SK-N-SH treated with all-trans-retinoic acid at 6 μM for 48 hours (cell line): ENCODE results near the gene IL22.

ENCODE experiments used
- ATAC-seq: fragments of 200-7000 bp; cut with Tn5 transposase; 3 replicates; pipeline ENCODE4 v1.9.1; 2020; ENCODE audit warnings: mild to moderate bottlenecking, moderate library complexity
- ARNTL ChIP-seq: fragments of 450-650 bp; formaldehyde crosslinking; IDR thresholded peaks from 2 replicates; pipeline ENCODE4 v1.5.0; 2020; ENCODE audit warnings: low read depth, mild to moderate bottlenecking, moderate library complexity, borderline replicate concordance
- BACH2 ChIP-seq: fragments of 250-450 bp; sonication (Bioruptor Pico); IDR thresholded peaks from 2 replicates; pipeline ENCODE4 v1.9.0; 2021; ENCODE audit warnings: mild to moderate bottlenecking, borderline replicate concordance
- CSDC2 ChIP-seq: fragments of 250-450 bp; sonication (Bioruptor Pico); IDR thresholded peaks from 2 replicates; pipeline ENCODE4 v1.5.0; 2020; ENCODE audit warnings: mild to moderate bottlenecking, moderate library complexity
- ESRRG ChIP-seq: fragments of 250-450 bp; sonication (Bioruptor Pico); IDR thresholded peaks from 2 replicates; pipeline ENCODE4 v1.6.1; 2021; ENCODE audit warnings: mild to moderate bottlenecking
- GLIS3 ChIP-seq: fragments of 250-450 bp; sonication (Bioruptor Pico); IDR thresholded peaks from 2 replicates; pipeline ENCODE4 v1.5.0; 2020; ENCODE audit warnings: mild to moderate bottlenecking, moderate library complexity
- ISL1 ChIP-seq: fragments of 250-450 bp; sonication (Bioruptor Pico); IDR thresholded peaks from 2 replicates; pipeline ENCODE4 v2.1.2; 2022; ENCODE audit warnings: mild to moderate bottlenecking, moderate library complexity
- OSR1 ChIP-seq: fragments of 250-450 bp; sonication (Bioruptor Pico); IDR thresholded peaks from 2 replicates; pipeline ENCODE4 v1.8.0; 2022; ENCODE audit warnings: moderate library complexity, mild to moderate bottlenecking, inconsistent platforms
- PPARA ChIP-seq: fragments of 250-450 bp; sonication (Bioruptor Pico); IDR thresholded peaks from 2 replicates; pipeline ENCODE4 v1.5.0; 2020; ENCODE audit warnings: mild to moderate bottlenecking, borderline replicate concordance
- RARB ChIP-seq: fragments of 250-450 bp; sonication (Bioruptor Pico); IDR thresholded peaks from 2 replicates; pipeline ENCODE4 v1.8.0; 2021; ENCODE audit warnings: mild to moderate bottlenecking, moderate library complexity
- SNAI2 ChIP-seq: fragments of 250-450 bp; sonication (Bioruptor Pico); IDR thresholded peaks from 2 replicates; pipeline ENCODE4 v1.5.0; 2020; ENCODE audit warnings: mild to moderate bottlenecking, moderate library complexity
- TCF4 ChIP-seq: fragments of 250-450 bp; sonication (Bioruptor Pico); IDR thresholded peaks from 2 replicates; pipeline ENCODE4 v1.8.0; 2021; ENCODE audit warnings: mild to moderate bottlenecking, moderate library complexity, borderline replicate concordance
- TOX ChIP-seq: fragments of 250-450 bp; sonication (Bioruptor Pico); IDR thresholded peaks from 2 replicates; pipeline ENCODE4 v1.8.0; 2021; ENCODE audit warnings: mild to moderate bottlenecking, moderate library complexity, borderline replicate concordance
- ZC3H10 ChIP-seq: fragments of 250-450 bp; sonication (Bioruptor Pico); IDR thresholded peaks from 2 replicates; pipeline ENCODE4 v1.5.1; 2021; ENCODE audit warnings: mild to moderate bottlenecking, moderate library complexity
- ZFP3 ChIP-seq: fragments of 250-450 bp; sonication (Bioruptor Pico); IDR thresholded peaks from 2 replicates; pipeline ENCODE4 v1.5.0; 2020; ENCODE audit warnings: mild to moderate bottlenecking, moderate library complexity
- ZFP30 ChIP-seq: fragments of 450-650 bp; formaldehyde crosslinking; IDR thresholded peaks from 2 replicates; pipeline ENCODE4 v1.5.0; 2022; ENCODE audit warnings: mild to moderate bottlenecking, moderate library complexity
- ZNF70 ChIP-seq: fragments of 450-650 bp; formaldehyde crosslinking; IDR thresholded peaks from 2 replicates; pipeline ENCODE4 v1.5.0; 2020; ENCODE audit warnings: mild to moderate bottlenecking, moderate library complexity
- ZNF8 ChIP-seq: fragments of 450-650 bp; formaldehyde crosslinking; IDR thresholded peaks from 2 replicates; pipeline ENCODE4 v1.5.0; 2020; ENCODE audit warnings: mild to moderate bottlenecking, moderate library complexity
- TF ChIP-seq, protein P1 (sequence below): fragments of 250-450 bp; sonication (Bioruptor Pico); IDR thresholded peaks from 2 replicates; pipeline ENCODE4 v1.8.0; 2020; ENCODE audit warnings: mild to moderate bottlenecking, moderate library complexity, borderline replicate concordance
- TF ChIP-seq, protein P2 (sequence below): fragments of 250-450 bp; sonication (Bioruptor Pico); IDR thresholded peaks from 2 replicates; pipeline ENCODE4 v1.5.1; 2021; ENCODE audit warnings: mild to moderate bottlenecking, moderate library complexity
- TF ChIP-seq, protein P3 (sequence below): fragments of 250-450 bp; sonication (Bioruptor Pico); IDR thresholded peaks from 2 replicates; pipeline ENCODE4 v1.5.1; 2020; ENCODE audit warnings: low read depth, mild to moderate bottlenecking, moderate library complexity
- TF ChIP-seq, protein P4 (sequence below): fragments of 250-450 bp; sonication (Bioruptor Pico); IDR thresholded peaks from 2 replicates; pipeline ENCODE4 v1.5.0; 2020; ENCODE audit warnings: mild to moderate bottlenecking, moderate library complexity

IL22 gene

DNA sequence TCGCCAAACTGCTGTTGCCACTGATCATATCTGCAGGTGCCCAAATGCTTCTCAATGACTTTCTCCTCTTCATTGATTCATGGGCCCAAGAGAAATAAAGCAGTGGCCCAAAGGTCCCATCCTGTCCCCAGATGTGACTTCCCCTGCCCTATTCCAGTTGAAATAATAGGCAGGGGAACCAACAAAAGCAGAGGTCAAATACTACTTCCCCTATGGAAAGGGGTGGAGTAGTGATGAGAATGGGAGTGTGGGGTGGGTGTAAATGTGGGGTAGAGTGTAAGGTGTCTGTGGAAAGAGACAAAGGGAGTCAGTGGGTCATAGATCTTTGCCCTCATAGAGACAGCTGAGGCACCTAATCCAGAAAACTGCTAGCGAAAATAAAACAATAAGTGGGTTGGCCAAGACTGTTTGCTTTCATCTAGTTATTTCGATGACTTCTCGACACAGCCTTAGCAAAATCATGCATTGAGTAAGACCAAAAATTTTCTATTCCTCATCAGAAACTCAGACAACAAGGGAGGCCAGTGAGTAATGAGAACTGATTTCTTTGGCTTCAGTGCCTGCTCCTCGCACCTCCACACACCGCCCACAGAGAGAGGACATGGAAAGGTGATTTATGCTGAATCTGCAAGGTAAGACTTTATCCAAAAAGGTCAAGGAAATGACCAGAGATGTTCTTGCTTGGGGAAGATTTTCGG is 10.9 kb upstream of the IL22 start (continued):
- no peak for TF ChIP-seq ARNTL (CRISPR knock-in tag)
- no peak for TF ChIP-seq RARB (CRISPR knock-in tag)

DNA sequence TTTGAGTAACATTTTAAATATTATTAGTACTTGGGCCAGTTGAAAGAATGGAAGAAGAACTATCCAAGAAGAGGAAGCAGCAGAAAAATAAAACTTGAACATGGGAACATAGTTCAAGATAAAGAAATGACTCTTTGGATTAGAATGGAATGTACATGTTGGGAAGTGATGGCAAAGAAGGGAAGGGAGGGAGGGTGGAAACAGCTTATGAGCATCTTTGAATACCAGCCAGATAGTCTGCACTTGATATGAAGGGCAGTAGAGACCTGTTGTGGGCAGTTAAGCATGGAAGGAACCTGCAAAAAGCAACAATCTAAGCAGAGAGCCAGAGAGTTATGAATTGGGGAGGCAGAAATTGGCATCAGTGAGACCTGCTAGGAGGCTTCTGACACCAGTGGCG is 10.0 kb upstream of the IL22 start:
- TF ChIP-seq ZNF70 (CRISPR knock-in tag): no peak
- no peak for TF ChIP-seq OSR1 (CRISPR knock-in tag)
- TF ChIP-seq ISL1 (CRISPR knock-in tag): no peak
- TF ChIP-seq TCF4: no peak
- no peak for ATAC-seq

DNA sequence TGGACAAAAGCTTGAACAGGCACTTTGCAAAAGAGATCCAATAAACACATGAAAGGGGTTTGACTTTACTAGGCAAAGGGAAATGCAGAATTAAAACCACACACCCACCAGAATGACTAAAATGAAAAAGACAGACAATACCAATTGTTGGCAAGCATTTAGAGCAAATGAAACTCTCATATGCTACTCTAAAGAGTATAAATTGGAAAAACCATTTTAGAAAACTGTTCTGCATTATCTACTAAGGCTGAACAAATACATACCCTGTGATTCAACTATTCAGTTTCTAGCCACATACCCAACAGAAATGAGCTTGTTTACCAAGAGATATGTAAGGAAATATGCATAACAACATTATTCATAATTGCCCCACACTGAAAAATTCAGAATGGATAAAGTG is 8.5 kb upstream of the IL22 start:
- TF ChIP-seq ZFP3 (CRISPR knock-in tag): no peak
- TF ChIP-seq PPARA (CRISPR knock-in tag): no peak
- no peak for TF ChIP-seq BACH2 (CRISPR knock-in tag)
- TF ChIP-seq ZNF70 (CRISPR knock-in tag): no peak
- no peak for TF ChIP-seq GLIS3
- no peak for TF ChIP-seq TCF4
- no peak for TF ChIP-seq ESRRG
- TF ChIP-seq, protein P1, sequence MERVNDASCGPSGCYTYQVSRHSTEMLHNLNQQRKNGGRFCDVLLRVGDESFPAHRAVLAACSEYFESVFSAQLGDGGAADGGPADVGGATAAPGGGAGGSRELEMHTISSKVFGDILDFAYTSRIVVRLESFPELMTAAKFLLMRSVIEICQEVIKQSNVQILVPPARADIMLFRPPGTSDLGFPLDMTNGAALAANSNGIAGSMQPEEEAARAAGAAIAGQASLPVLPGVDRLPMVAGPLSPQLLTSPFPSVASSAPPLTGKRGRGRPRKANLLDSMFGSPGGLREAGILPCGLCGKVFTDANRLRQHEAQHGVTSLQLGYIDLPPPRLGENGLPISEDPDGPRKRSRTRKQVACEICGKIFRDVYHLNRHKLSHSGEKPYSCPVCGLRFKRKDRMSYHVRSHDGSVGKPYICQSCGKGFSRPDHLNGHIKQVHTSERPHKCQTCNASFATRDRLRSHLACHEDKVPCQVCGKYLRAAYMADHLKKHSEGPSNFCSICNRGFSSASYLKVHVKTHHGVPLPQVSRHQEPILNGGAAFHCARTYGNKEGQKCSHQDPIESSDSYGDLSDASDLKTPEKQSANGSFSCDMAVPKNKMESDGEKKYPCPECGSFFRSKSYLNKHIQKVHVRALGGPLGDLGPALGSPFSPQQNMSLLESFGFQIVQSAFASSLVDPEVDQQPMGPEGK: no peak
- TF ChIP-seq, protein P2, sequence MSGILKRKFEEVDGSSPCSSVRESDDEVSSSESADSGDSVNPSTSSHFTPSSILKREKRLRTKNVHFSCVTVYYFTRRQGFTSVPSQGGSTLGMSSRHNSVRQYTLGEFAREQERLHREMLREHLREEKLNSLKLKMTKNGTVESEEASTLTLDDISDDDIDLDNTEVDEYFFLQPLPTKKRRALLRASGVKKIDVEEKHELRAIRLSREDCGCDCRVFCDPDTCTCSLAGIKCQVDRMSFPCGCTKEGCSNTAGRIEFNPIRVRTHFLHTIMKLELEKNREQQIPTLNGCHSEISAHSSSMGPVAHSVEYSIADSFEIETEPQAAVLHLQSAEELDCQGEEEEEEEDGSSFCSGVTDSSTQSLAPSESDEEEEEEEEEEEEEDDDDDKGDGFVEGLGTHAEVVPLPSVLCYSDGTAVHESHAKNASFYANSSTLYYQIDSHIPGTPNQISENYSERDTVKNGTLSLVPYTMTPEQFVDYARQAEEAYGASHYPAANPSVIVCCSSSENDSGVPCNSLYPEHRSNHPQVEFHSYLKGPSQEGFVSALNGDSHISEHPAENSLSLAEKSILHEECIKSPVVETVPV: no peak
- no peak for TF ChIP-seq RARB (CRISPR knock-in tag)
- TF ChIP-seq, protein P3, sequence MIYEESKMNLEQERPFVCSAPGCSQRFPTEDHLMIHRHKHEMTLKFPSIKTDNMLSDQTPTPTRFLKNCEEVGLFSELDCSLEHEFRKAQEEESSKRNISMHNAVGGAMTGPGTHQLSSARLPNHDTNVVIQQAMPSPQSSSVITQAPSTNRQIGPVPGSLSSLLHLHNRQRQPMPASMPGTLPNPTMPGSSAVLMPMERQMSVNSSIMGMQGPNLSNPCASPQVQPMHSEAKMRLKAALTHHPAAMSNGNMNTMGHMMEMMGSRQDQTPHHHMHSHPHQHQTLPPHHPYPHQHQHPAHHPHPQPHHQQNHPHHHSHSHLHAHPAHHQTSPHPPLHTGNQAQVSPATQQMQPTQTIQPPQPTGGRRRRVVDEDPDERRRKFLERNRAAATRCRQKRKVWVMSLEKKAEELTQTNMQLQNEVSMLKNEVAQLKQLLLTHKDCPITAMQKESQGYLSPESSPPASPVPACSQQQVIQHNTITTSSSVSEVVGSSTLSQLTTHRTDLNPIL (CRISPR knock-in tag): no peak
- TF ChIP-seq SNAI2: no peak
- TF ChIP-seq, protein P4, sequence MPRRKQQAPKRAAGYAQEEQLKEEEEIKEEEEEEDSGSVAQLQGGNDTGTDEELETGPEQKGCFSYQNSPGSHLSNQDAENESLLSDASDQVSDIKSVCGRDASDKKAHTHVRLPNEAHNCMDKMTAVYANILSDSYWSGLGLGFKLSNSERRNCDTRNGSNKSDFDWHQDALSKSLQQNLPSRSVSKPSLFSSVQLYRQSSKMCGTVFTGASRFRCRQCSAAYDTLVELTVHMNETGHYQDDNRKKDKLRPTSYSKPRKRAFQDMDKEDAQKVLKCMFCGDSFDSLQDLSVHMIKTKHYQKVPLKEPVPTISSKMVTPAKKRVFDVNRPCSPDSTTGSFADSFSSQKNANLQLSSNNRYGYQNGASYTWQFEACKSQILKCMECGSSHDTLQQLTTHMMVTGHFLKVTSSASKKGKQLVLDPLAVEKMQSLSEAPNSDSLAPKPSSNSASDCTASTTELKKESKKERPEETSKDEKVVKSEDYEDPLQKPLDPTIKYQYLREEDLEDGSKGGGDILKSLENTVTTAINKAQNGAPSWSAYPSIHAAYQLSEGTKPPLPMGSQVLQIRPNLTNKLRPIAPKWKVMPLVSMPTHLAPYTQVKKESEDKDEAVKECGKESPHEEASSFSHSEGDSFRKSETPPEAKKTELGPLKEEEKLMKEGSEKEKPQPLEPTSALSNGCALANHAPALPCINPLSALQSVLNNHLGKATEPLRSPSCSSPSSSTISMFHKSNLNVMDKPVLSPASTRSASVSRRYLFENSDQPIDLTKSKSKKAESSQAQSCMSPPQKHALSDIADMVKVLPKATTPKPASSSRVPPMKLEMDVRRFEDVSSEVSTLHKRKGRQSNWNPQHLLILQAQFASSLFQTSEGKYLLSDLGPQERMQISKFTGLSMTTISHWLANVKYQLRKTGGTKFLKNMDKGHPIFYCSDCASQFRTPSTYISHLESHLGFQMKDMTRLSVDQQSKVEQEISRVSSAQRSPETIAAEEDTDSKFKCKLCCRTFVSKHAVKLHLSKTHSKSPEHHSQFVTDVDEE (CRISPR knock-in tag): no peak
- no peak for TF ChIP-seq TOX
- TF ChIP-seq ISL1 (CRISPR knock-in tag): no peak
- no peak for TF ChIP-seq ZC3H10 (CRISPR knock-in tag)
- TF ChIP-seq ZFP30 (CRISPR knock-in tag): no peak
- TF ChIP-seq ZNF8 (CRISPR knock-in tag): no peak
- TF ChIP-seq CSDC2 (CRISPR knock-in tag): no peak
- no peak for TF ChIP-seq OSR1 (CRISPR knock-in tag)
- no peak for ATAC-seq

DNA sequence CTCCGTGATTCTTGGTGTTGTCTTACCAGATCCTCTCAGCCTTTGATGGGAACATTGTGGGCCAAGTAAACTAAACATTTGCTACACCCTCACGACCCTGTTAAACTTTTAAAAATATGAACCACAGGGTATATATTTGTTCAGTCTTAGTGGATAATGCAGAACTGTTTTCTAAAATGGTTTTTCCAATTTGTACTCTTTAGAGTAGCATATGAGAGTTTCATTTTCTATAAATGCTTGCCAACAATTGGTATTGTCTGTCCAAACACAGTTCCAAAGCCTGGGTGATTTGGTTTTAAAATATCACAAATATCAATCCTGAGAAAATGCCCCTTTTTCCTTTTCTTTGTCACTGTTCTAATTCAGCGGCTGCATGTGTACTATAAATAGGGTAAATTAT is 6.7 kb upstream of the IL22 start:
- TF ChIP-seq RARB (CRISPR knock-in tag): no peak
- TF ChIP-seq, protein P3 (CRISPR knock-in tag): no peak
- TF ChIP-seq, protein P1: no peak
- ATAC-seq: no peak
